Midbrain (tissue), 1 donor: ENCODE measurements around the gene KCNN3.
"Not testable (repeated sequence)": the region's sequence is repeated elsewhere in the genome, so short reads cannot be mapped to it uniquely, and the experiment has no call there.

ENCODE experiments used
- DNase-seq: peaks from one replicate; lab custom pipeline; 2025; lab: John Stamatoyannopoulos, UW

Gene KCNN3

GRCh38 chr1:154870115-154870571, at the start of gene KCNN3:
Gene KCNN3 (minus strand): TSS chr1:154870281. CDS start chr1:154869964, 317 bp downstream.
- peak; percentile 97 for DNase-seq

GRCh38 chr1:154913273-154913672, 43.2 kb upstream of the KCNN3 start:
- DNase-seq: no peak

GRCh38 chr1:154912755-154913154, 42.7 kb upstream of the KCNN3 start:
- no peak for DNase-seq

- no peak for DNase-seq
These were observed 41.8 kb upstream of the KCNN3 start for GRCh38 chr1:154911691-154912550.

GRCh38 chr1:154910851-154911250, 40.8 kb upstream of the KCNN3 start:
- no peak for DNase-seq

- no peak for DNase-seq
These were observed 38.9 kb upstream of the KCNN3 start for GRCh38 chr1:154908937-154909336.

- not testable (repeated sequence) for DNase-seq
These were observed 38.0 kb upstream of the KCNN3 start for GRCh38 chr1:154908129-154908528.

- no peak for DNase-seq
These were observed 36.6 kb upstream of the KCNN3 start for GRCh38 chr1:154906621-154907081.

- DNase-seq: no peak
These were observed 33.0 kb upstream of the KCNN3 start for GRCh38 chr1:154902938-154903566.

- no peak for DNase-seq
These were observed 31.5 kb upstream of the KCNN3 start for GRCh38 chr1:154901591-154901990.

GRCh38 chr1:154899041-154899440, 29.0 kb upstream of the KCNN3 start:
- DNase-seq: no peak

- DNase-seq: peak; percentile 52
These were observed 26.7 kb upstream of the KCNN3 start for GRCh38 chr1:154896771-154897286.

GRCh38 chr1:154895798-154896197, 25.7 kb upstream of the KCNN3 start:
- no peak for DNase-seq

GRCh38 chr1:154891452-154891851, 21.4 kb upstream of the KCNN3 start:
- no peak for DNase-seq

GRCh38 chr1:154888757-154889156, 18.7 kb upstream of the KCNN3 start:
- no peak for DNase-seq

- no peak for DNase-seq
These were observed 16.4 kb upstream of the KCNN3 start for GRCh38 chr1:154886281-154887015.

- DNase-seq: no peak
These were observed 15.0 kb upstream of the KCNN3 start for GRCh38 chr1:154884869-154885701.

- no peak for DNase-seq
These were observed 14.1 kb upstream of the KCNN3 start for GRCh38 chr1:154883919-154884868.

- DNase-seq: no peak
These were observed 11.9 kb upstream of the KCNN3 start for GRCh38 chr1:154881820-154882535.
